ENCODE measurements around the gene PYGL.
"Not testable (repeated sequence)": the region's sequence is repeated elsewhere in the genome, so short reads cannot be mapped to it uniquely, and the experiment has no call there.

PYGL gene

DNA sequence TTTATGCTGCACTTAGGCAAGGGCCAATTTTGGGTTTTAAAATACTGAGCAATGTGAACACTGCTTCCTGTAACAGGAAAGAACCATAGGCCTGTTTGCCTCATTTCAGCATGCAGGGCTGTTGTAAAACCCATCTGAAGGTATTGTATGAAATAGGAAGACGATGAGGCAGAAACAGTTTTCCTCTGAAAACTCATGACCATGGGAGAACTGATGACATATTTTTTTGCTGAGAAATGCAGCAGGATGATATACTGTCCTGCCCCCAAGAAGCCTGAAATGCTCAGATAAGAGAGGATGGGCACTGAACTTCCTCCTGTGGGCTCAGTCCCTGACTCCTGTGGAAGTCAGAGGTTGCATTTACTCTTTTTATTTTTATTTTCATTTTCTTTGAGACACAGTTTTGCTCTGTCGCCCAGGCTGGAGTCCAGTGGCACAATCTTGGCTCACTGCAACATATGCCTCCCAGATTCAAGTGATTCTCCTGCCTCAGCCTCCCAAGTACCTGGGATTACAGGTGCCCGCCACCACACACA, 17.4 kb downstream of the PYGL start:
- no peak for DNase-seq (ENCODE audit: low read depth)

DNA sequence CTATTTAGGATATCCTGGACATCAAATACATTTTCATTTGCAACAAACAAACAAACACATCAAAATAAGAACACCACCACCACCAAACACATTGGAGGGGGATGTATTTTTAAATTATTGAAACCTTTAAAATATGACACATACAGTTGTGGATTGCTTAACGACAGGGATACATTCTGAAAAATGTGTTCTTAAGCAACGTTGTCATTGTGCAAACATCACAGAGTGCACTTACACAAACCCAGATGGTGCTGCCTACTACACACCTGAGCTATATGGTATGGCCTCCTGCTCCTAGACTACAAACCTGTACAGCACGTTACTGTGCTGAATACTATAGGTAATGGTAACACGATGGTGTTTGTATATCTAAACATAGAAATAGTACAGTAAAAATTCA, 19.4 kb downstream of the PYGL start:
- DNase-seq (ENCODE audit: low read depth), result no peak

DNA sequence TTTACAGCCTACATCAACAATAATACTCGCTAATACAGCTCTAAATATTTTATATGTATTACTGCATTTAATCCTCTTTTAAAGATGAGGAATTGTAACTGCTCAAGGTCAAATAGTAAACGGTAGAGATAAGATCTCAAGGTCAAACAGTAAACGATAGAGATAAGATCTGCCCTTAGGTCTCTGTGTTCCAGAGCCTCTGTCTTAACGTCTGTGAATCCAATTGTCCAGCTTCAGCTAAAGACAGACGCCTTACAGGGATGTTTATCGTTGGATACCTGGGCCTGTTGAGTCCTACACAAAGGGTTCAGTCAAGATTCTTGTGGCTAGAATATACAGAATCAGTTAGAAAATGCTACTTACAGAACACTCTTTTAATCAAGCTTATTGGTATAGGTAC, 20.0 kb downstream of the PYGL start:
- no peak for DNase-seq (ENCODE audit: low read depth)

- DNase-seq (ENCODE audit: low read depth), result no peak
These were observed 21.5 kb downstream of the PYGL start for GRCh38 chr14:50922803-50923202.

DNA sequence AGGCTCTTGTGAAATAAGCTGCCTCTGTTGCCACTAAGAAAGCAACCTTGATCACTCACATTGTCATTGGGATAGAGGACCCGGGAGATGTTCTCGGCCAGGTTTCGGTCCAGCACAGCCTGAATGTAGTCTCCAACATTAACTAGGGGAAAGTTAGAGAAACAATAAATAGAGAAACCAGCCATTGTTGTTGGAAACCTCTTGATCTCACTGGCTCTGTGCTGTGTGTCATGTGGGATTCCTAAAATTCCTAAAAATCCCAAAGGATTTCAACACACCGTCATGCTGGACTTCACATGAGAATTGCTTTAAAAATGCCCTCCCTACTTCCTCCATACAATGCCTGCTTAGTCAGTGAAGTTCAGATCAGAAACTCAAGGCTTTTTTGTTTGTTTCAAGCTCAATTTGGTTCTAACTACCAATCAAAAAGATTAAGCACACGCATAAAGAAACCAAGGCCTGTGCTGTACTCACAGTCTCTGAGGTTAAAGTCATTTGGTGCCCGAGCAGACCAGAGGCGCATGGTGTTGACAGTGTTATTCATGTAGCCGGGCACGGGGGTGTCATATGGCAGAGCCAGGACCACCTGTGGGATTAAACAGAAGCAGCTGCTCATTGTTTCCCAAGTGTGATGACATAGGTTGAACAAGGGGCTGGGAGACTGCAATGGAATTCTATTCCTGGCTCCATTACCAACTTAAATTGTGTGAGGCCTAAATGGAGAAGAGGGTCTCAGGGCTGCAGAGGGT, 23.6 kb downstream of the PYGL start:
- peak; percentile 63 for DNase-seq (ENCODE audit: low read depth)

- DNase-seq (ENCODE audit: low read depth), result not testable (repeated sequence)
These were observed 24.8 kb downstream of the PYGL start for GRCh38 chr14:50919524-50919923.

- DNase-seq (ENCODE audit: low read depth), result no peak
These were observed 26.8 kb downstream of the PYGL start for GRCh38 chr14:50917449-50917848.

GRCh38 chr14:50910495-50911420, 33.5 kb downstream of the PYGL start:
- DNase-seq (ENCODE audit: low read depth), result no peak

DNA sequence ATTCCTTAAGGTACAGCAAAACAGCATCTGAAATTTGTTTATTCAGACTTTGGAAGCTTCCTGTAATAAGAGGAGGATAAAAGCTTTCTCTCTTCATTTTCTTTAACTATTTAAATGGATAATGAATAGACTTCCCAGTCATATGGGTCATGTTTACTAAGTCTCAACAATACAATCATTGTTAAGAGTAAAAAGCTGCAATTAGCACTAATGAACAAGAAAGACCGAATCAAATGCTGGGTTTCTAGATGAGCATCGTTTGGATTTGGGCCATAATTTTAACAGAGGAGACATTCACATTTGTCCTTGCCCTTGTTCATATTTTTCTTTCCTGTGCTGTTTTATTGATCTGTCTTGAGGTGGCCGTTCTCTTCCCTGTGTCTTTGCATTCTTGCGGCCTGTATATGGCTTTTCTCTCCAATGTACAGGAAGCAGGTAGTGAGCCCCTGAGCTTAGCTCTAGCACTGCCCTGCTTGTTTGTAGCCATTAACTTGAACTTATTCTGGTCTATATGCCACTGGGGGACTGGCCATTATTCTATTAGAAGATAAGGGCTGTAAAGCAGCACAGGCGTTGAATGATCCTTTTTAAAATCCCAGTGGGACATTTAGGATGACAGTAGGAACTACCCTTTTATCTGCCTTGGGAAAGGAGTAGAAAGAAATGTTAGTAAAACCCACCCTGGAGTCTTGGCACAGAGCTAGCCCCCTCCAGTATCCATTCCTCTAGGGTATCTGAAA, 37.8 kb downstream of the PYGL start:
- no peak for DNase-seq (ENCODE audit: low read depth)

- no peak for DNase-seq (ENCODE audit: low read depth)
These were observed 39.6 kb downstream of the PYGL start for GRCh38 chr14:50904719-50905118.

DNA sequence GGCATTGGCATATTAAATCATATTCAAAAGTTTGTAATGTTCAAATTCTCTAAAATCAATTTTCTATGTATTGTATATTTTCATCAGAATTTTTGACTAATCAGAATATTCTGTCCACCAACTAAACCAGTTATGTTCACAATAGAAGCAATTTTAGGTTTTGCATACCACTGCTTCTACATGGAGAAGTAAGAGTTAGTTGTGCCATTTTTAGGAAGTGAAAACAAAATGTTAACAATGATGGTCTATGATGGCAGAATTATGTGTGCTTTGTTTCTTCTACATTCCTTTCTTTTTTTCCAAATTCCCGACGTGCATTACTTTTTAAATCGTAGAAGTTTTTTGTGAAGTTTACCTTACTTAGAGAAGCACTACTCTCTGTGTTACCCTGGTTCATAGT, 42.9 kb downstream of the PYGL start:
- no peak for DNase-seq (ENCODE audit: low read depth)

DNA sequence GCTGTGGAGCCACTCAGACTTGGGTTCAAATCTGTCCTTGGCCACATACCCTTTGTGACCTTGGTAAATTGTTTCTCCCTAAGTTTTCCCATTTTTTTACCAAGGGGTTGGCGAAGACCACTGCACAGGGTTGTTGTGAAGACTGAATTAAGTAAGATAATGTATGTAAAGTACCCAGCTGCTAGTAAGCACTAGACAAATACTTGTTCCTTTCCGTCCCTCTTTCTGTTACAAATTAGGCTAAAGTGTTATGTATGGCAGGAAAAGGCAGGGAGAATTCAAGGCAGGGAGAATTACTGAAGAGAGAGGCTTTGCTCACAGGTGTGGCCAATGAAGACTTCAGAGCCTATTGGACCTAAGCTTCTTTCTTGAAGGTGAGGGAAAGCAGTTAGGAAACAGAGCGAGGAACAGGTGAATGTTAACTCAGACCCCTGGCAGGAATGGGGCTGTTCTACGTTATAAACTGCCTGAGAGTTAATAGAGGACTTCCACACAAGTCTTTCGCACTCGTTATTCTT, 46.6 kb downstream of the PYGL start:
- no peak for DNase-seq (ENCODE audit: low read depth)

GRCh38 chr14:50897005-50897404, 47.3 kb downstream of the PYGL start:
- not testable (repeated sequence) for DNase-seq (ENCODE audit: low read depth)

DNA sequence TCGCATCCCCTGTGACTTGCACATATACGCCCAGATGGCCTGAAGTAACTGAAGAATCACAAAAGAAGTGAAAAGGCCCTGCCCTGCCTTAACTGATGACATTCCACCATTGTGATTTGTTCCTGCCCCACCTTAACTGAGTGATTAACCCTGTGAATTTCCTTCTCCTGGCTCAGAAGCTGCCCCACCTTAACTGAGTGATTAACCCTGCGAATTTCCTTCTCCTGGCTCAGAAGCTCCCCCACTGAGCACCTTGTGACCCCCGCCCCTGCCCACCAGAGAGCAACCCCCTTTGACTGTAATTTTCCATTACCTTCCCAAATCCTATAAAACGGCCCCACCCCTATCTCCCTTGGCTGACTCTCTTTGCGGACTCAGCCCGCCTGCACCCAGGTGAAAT, 47.9 kb downstream of the PYGL start:
- DNase-seq (ENCODE audit: low read depth), result not testable (repeated sequence)

GRCh38 chr14:50892255-50892654, 52.0 kb downstream of the PYGL start:
- DNase-seq (ENCODE audit: low read depth), result no peak

DNA sequence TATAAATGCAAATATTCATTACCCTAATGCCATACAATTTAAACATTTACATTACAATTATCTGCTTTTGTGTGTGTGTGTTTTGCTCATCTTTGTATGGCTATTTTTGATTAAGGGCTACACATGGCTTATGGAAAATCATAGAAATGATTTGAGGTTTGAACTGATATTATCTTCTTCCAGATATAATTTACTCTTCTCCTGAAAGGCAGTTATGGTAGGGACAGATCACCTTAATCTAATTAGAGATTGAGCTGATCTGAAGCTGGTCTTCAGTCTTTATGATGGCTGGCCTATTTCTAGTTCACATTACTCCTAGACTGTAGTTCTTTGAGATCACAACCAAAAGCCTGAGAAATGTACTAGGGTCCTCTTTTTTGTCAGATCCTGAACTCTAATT, 56.8 kb downstream of the PYGL start:
- DNase-seq (ENCODE audit: low read depth), result no peak

DNA sequence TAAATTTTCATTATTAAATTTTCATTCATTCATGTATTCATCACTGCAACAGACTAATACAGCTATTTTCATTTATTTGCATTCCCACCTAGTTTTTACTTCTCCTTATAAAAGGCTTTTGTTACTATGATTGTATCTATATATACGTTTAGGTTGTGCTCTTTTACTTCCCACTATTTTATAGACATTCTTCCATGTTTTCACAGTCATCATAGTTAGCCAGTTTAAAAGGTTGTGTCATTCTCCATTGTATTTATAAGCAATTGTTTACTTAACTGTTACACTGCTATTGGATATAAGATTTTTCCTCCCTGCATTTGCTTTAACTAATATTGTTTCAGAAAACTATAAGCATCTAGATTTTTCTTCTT, 60.5 kb downstream of the PYGL start:
- DNase-seq (ENCODE audit: low read depth), result no peak

GRCh38 chr14:50882932-50883826, 61.1 kb downstream of the PYGL start:
- DNase-seq (ENCODE audit: low read depth), result no peak

DNA sequence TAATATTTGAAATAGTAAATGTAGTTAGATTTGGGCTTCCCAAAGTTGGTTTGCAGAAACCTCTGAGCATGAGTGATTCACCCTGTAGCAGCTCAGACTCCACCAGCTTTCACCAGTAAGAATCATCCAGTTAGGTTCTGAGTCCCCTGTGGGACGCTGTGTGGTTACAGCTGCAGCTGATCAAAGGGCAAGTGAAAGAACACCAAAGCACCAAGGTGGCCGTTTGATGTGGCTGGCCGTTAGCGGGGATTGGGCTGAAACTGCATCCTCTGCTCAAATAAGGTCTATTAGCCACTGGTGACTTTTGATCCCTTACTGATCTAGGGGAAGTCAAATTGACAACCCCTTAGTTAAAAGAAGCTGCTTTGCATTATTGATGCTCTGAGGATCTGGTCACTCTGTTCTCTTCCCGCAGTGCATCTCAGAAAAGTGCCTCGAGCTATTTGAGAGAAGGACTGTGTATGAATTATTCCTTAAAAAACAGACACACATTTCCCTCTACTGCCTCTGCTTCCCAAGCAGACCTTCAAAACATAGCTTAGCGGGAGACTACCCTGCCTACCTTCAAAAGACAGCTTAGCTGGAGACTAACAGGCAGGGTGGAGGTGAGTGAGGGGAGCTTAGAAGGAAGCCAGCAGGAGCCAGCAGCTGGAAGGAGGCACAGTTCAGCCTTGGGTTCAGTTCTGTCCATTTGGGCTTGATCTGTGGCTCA, 68.8 kb downstream of the PYGL start:
- DNase-seq (ENCODE audit: low read depth), result peak; percentile 49

GRCh38 chr14:50874757-50875156, 69.5 kb downstream of the PYGL start:
- DNase-seq (ENCODE audit: low read depth), result no peak
